K562 (cell line): ENCODE results near the gene FANCD2. TPM values are rescaled to one million over a fixed set of nuclear protein-coding genes. Genes with fewer than 3 reads are reported as not detected.

Experiments
- ARID1B ChIP-seq: fragments of 450-650 bp; IDR thresholded peaks from 2 replicates; pipeline ENCODE4 v1.6.1; 2016; ENCODE audit warnings: antibody characterized with exemption, mild to moderate bottlenecking, inconsistent platforms
- DIDO1 ChIP-seq: fragments of 450-650 bp; IDR thresholded peaks from 2 replicates; pipeline ENCODE4 v1.6.1; 2016; ENCODE audit warnings: low read depth, missing biosample characterization, missing genetic modification characterization
- RBFOX2 ChIP-seq: fragments of 200-400 bp; formaldehyde crosslinking; IDR thresholded peaks from 2 replicates; pipeline ENCODE4 v1.6.1; 2017; ENCODE audit warnings: low read depth, mild to moderate bottlenecking, low read length, moderate library complexity
- TEAD4 ChIP-seq, 2 experiments: sonication (generic) in 1 of 2; formaldehyde crosslinking in 1 of 2; IDR thresholded peaks; 2 replicates each; pipeline versions ENCODE4 v1.6.1 to v1.8.0; 2012 to 2022; ENCODE audit warnings: borderline replicate concordance in 1 of 2, inconsistent platforms in 1 of 2, low read length in 1 of 2, mild to moderate bottlenecking in 1 of 2, missing genetic modification reagents in 1 of 2
- TFE3 ChIP-seq: fragments of 450-650 bp; formaldehyde crosslinking; IDR thresholded peaks from 2 replicates; pipeline ENCODE4 v1.4.0; 2020; ENCODE audit warnings: mild to moderate bottlenecking, mixed read lengths
- USF1 ChIP-seq: sonication (generic); formaldehyde crosslinking; IDR thresholded peaks from 2 replicates; pipeline ENCODE4 v1.9.0; 2022; ENCODE audit warnings: mild to moderate bottlenecking, missing genetic modification reagents
- USF2 ChIP-seq: sonication (generic); formaldehyde crosslinking; IDR thresholded peaks from 2 replicates; pipeline ENCODE4 v1.5.0; 2020; ENCODE audit warnings: missing genetic modification reagents
- ZBTB40 ChIP-seq, 2 experiments: fragments of 450-650 bp in 1 of 2; sonication (generic) in 1 of 2; formaldehyde crosslinking in 1 of 2; IDR thresholded peaks; 2 replicates each; pipeline versions ENCODE4 v1.7.1 to v1.9.0; 2016 to 2022; ENCODE audit warnings: inconsistent platforms in 1 of 2, mild to moderate bottlenecking in 1 of 2, missing genetic modification reagents in 1 of 2
- ZNF277 ChIP-seq: fragments of 250-450 bp; sonication (Bioruptor Pico); IDR thresholded peaks from 2 replicates; pipeline ENCODE4 v1.8.0; 2022; ENCODE audit warnings: inconsistent platforms, mild to moderate bottlenecking, moderate library complexity, borderline replicate concordance
- ZNF583 ChIP-seq: fragments of 250-450 bp; sonication (Bioruptor Pico); IDR thresholded peaks from 2 replicates; pipeline ENCODE4 v1.4.0; 2020
- ZNF699 ChIP-seq: fragments of 250-450 bp; sonication (Bioruptor Pico); IDR thresholded peaks from 2 replicates; pipeline ENCODE4 v1.8.0; 2021; ENCODE audit warnings: mild to moderate bottlenecking, moderate library complexity; ENCODE audit not compliant: insufficient replicate concordance
- ZNF76 ChIP-seq: fragments of 250-450 bp; sonication (Bioruptor Pico); IDR thresholded peaks from 2 replicates; pipeline ENCODE4 v1.4.0; 2020; ENCODE audit warnings: mild to moderate bottlenecking, moderate library complexity, borderline replicate concordance
- polyA plus RNA-seq, 8 experiments: library from polyadenylated mRNA; depleted of rRNA in 4 of 8; stranded (reverse) in 5 of 8; unstranded in 3 of 8; fragments of >200 nt; fragmentation: Nextera tagmentation in 2 of 8; fragmentation: Illumina TruSeq in 1 of 8; extraction: Ambion mirVana in 2 of 8; extraction: Trizol in 1 of 8; gene quantifications; 2 replicates each; pipeline versions ENCODE4 v1.2.1 to v1.2.3, GENCODE V29; 2011 to 2014; ENCODE audit warnings: inconsistent platforms in 1 of 8, missing spikeins in 1 of 8
- total RNA-seq, 7 experiments: library from RNA; depleted of rRNA in 6 of 7; stranded (reverse); fragments of >200 nt in 6 of 7; fragmentation: Illumina TruSeq in 2 of 7; extraction: Trizol in 2 of 7; gene quantifications; 2 replicates each; pipeline versions ENCODE4 v1.2.1 to v1.2.3, GENCODE V29; 2011 to 2021; ENCODE audit warnings: low replicate concordance in 1 of 7

The FANCD2 gene
- total and polyA plus RNA-seq, 9 of the 15 experiments (the other 6 are each of a cell fraction or from before 2014, with no cell fraction given) = 59.4 to 137 (median 96.1) TPM

- TF ChIP-seq ZNF76 (CRISPR knock-in tag) (no peak), USF1 (CRISPR knock-in tag) (no peak), ZNF277 (CRISPR knock-in tag) (no peak), TEAD4 (IDR thresholded peaks at IDR 0.05; ENCODE audit: low read length) (no peak), TEAD4 (CRISPR knock-in tag; IDR thresholded peaks at IDR 0.05; ENCODE audit: borderline replicate concordance) (no peak), ZBTB40 (IDR thresholded peaks at IDR 0.05) (no peak), ZBTB40 (CRISPR knock-in tag; IDR thresholded peaks at IDR 0.05) (no peak), ARID1B (no peak), DIDO1 (no peak), TFE3 (CRISPR knock-in tag) (no peak), ZNF583 (CRISPR knock-in tag) (no peak), ZNF699 (CRISPR knock-in tag) (no peak), USF2 (CRISPR knock-in tag) (no peak), RBFOX2 (peak; percentile 46)
These were observed 21.7 kb upstream of the FANCD2 start (continued) for GRCh38 chr3:10004506-10004905.
